ENCODE data around the gene OTX1.
A peak's percentile ranks its signal among the peaks of the same experiment; 100 is the strongest.
"Not testable (repeated sequence)": the region's sequence is repeated elsewhere in the genome, so short reads cannot be mapped to it uniquely, and the experiment has no call there.

The OTX1 gene

DNA sequence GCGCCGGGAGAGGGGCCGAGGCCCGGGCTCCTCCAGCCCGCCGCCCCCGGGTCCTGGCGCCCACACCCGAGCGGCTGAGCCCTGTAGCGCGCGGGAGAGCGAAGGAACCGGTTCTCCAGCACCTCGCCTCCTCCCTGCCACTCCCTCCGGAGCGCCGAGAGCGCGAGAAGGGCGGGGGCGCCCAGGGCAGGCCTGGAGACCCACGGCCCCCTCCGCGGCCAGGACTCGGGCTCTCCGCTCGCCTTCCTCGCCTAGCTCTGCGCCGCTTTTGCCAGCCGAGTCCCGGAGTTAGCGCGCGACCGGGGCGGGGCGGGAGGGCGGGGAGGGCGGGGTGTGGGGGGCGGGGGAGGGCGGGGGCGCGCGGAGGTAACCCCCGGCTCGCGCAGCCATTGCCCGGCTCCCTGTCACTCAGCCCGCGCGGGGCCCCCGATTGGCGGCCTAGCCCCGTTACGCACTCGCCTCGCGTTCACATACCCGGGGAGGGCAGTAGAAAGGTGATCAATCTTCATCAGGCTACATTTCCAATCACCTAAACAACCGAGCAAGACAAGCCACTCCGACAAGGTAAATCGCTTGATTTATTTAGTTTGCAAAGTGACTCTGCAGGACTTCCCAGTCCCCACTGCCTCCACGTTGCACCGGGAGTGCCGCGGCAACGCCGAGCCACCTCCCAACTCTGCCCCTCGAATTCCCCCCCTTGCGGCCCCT, at the start of gene OTX1:
Gene OTX1 (plus strand): TSS at position 497 of the 708 bp plus-strand sequence. CDS start 2,161 bp downstream, outside the sequence.
- ATAC-seq (peak; percentile 76), DNase-seq (peak; percentile 73 to 77)
- peaks cover 87% of the 10 kb centered on the region for H3K4me1 Mint-ChIP-seq
- H3K27me3 Mint-ChIP-seq: peaks cover 98% of the 10 kb centered on the region
- H3K9me3 Mint-ChIP-seq: no peaks in the 10 kb centered on the region
- H3K27ac Mint-ChIP-seq: peak within 1 kb of the TSS in 1 of 2 donors; percentile 42
- peak within 1 kb of the TSS; percentile 91 to 94 for H3K4me3 Mint-ChIP-seq

DNA sequence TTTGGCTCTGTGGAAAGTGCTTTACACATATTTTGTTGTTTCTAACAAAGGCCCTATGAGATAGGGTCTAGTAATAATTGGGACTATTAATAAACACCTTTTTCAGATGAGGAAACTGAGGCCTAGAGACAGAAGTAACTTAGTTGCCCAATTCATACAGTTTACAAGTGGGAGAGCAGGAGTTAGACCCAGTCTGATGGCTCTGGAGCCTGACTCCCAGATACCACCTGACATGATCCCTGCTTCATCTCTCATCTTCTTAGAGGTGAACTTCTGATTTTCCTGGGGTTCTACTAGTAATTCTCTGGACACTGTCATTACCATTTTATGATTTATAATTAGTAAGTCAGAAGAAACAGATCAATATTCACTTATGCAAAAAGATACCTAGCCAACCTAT, 49.1 kb upstream of the OTX1 start:
- Mint-ChIP-seq H3K9me3 (no peaks in the 10 kb centered on the region), H3K4me1 (no peaks in the 10 kb centered on the region), H3K27ac (no peak overlapping the region), H3K4me3 (no peak overlapping the region), H3K27me3 (no peaks in the 10 kb centered on the region)
- DNase-seq (no peak), ATAC-seq (no peak)

DNA sequence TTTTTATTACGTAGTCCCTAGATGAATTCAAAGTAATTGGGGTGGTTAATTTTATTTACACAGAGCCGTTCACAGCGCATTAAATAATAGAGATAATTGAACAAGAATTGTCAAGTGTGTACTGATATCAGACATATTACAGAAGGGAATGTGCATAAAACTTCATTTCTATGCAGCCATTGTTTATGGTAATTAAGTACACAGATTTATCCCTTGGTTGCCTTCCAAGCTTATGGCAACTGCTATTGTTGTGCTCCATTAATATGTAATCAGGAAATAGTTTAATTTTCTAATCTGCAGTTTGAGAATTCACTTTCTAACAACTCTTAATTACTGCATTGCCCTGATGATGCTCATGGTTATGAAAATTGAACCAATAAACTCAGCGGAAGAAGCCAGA, 47.3 kb upstream of the OTX1 start:
- no peak for DNase-seq
- ATAC-seq: no peak
- H3K4me3 Mint-ChIP-seq: no peak overlapping the region
- H3K9me3 Mint-ChIP-seq: no peaks in the 10 kb centered on the region
- H3K27me3 Mint-ChIP-seq: no peaks in the 10 kb centered on the region
- H3K27ac Mint-ChIP-seq: no peak overlapping the region
- no peaks in the 10 kb centered on the region for H3K4me1 Mint-ChIP-seq

DNA sequence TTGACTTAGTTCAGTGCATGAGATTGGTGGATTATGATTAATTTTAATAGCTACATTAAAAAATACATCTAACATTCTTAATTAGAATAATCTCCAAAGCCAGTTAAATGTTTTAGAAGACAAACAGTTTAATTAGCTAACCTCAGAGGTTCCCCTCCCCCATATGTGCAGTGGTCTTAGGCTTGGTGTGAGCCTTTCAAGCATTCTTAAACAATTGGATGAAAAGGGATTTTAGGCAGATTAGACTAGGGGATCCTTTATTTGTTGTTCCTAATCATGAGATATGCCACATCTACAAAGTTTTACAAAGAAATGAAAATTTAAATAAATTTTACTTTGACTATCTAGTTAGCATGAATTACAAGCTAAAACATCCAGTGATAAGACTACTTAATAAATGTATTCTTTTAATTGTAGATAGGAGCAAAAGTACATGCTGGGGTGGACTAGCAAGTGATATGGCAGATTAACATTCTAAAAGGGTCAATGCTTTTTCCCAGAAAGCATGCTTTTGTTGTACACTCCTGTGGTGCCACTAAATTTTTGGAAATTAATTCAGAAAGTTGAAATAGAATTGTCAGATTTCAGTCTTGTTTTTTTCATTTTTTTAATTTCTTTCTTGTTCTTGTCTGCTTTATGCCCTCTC, 42.7 kb upstream of the OTX1 start:
- H3K4me3 Mint-ChIP-seq: no peak overlapping the region
- H3K9me3 Mint-ChIP-seq: no peaks in the 10 kb centered on the region
- ATAC-seq (no peak), DNase-seq (no peak)
- H3K27me3 Mint-ChIP-seq: no peaks in the 10 kb centered on the region
- H3K27ac Mint-ChIP-seq: no peak overlapping the region
- no peaks in the 10 kb centered on the region for H3K4me1 Mint-ChIP-seq

DNA sequence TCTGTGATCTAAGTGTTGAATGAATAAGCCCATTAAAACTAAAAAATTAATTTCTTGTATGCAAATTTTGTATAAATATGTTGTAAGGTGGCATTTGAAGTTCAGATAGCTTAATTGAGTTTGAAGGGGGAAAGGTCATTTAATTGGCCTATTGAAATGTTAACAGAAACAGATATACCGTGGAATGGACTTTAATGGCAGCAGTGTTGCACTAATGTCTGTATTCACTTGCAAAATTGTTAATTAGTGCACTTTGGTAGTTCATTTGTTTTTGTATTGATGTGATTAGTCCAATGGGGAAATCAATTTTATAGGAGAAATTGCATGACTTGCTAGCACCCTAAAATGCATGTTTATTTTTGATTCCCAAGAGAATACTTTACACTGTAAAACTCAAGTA, 41.8 kb upstream of the OTX1 start:
- no peaks in the 10 kb centered on the region for H3K4me1 Mint-ChIP-seq
- no peak for ATAC-seq

DNA sequence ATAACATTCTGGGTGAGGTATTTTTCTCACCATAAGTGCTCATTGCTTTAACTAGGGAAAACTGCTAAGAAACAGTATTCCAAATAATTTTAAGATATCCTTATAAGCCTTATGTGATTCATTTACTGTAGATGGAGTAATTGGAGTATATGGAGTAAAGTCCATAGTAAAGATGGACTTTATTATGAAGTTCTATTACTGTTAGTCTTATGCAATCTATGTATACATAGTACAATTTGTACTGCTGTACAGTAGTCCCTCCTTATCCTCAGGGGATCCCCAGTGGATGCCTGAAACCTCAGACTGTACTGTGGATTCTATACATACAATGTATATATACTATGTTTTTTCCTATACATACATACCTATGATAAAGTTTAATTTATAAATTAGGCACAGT, 41.1 kb upstream of the OTX1 start:
- Mint-ChIP-seq H3K27ac (no peak overlapping the region), H3K27me3 (no peaks in the 10 kb centered on the region), H3K4me3 (no peak overlapping the region), H3K9me3 (no peaks in the 10 kb centered on the region), H3K4me1 (no peaks in the 10 kb centered on the region)
- DNase-seq (no peak), ATAC-seq (no peak)

More for the DNA sequence above, 41.8 kb upstream of the OTX1 start:
- Mint-ChIP-seq H3K27ac (no peak overlapping the region), H3K27me3 (no peaks in the 10 kb centered on the region), H3K4me3 (no peak overlapping the region), H3K9me3 (no peaks in the 10 kb centered on the region)
- no peak for DNase-seq

DNA sequence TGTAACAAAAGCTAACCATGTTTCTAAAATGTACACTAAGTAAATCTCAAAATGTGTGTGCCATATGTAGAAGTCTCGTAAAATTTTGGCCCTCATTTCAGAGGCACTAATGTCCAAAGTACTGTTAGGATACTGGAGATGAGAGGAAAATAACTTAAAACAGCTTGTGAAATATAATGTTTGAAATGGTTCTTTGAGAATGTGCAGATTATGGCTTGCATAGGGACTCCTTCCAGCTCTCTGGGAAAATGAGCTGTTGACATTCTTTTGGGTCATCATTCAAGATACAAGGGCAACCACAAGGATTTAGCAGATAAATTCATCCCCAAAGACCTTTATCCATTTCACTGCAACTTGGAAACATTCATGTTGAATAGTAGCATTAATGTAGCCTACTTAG, 38.1 kb upstream of the OTX1 start:
- H3K27ac Mint-ChIP-seq: no peak overlapping the region
- no peaks in the 10 kb centered on the region for H3K27me3 Mint-ChIP-seq
- H3K4me1 Mint-ChIP-seq: no peaks in the 10 kb centered on the region
- no peak for DNase-seq
- no peak for ATAC-seq
- H3K9me3 Mint-ChIP-seq: no peaks in the 10 kb centered on the region
- H3K4me3 Mint-ChIP-seq: no peak overlapping the region

DNA sequence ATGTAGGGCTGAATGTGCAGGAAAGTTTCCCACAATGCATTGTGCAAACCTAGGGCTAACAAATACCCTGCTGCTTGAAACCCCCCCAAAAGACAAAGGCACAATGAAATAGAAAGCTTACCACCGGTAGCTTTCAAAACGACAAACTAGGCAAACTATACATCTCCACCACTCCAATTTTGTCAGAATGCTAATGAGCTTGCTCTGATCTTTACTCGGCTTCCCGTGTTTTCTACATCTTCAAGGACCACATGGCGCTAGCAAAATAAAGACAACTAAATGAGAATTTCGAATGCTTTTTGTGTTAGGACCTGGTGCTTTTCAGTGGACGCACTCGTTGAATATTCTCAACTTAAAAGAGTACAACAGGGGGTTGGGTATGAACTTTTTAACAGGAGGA, 37.2 kb upstream of the OTX1 start:
- no peak overlapping the region for H3K27ac Mint-ChIP-seq
- H3K27me3 Mint-ChIP-seq: no peaks in the 10 kb centered on the region
- DNase-seq (no peak), ATAC-seq (no peak)
- no peaks in the 10 kb centered on the region for H3K4me1 Mint-ChIP-seq
- H3K4me3 Mint-ChIP-seq: no peak overlapping the region
- H3K9me3 Mint-ChIP-seq: no peaks in the 10 kb centered on the region

DNA sequence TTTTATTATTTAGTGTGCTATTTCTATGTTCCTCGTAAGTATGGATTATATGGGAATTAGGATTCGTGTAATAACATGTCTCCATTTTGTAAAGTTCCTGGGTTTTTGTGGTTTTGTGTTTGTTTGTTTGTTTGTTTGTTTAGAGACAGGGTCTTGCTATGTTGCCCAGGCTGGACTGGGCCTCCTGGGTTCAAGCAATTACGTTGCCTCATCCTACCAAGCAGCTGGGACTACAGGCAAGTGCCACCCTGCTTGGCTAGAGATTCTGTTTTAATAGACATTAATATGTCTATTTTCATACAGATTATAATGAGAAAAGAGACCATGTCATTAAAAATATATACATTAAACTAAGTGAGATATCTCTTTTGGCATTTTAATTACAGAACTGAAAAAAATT, 35.2 kb upstream of the OTX1 start:
- Mint-ChIP-seq H3K27ac (no peak overlapping the region), H3K27me3 (no peaks in the 10 kb centered on the region), H3K4me3 (no peak overlapping the region), H3K9me3 (no peaks in the 10 kb centered on the region), H3K4me1 (no peaks in the 10 kb centered on the region)
- ATAC-seq: no peak
- DNase-seq: no peak

DNA sequence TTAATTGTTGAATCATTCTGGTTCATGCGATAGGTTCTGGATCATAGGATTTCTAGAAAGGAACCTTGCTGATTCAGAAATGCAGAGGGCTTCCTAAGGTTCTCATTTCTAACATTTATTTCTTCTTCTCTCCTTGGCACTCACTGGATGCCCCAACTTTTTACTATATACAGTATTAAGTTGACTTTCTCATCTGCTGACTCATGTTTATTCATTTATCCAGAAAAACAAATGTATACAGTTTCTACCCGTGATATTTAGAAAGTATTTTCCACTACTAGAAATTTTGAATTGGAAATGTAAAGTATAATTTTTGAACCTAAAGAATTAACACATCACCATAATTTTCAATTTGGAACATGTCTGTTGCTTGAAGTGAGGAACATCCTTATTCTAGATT, 32.2 kb upstream of the OTX1 start:
- no peaks in the 10 kb centered on the region for H3K4me1 Mint-ChIP-seq
- DNase-seq (no peak), ATAC-seq (no peak)
- no peaks in the 10 kb centered on the region for H3K9me3 Mint-ChIP-seq
- H3K4me3 Mint-ChIP-seq: no peak overlapping the region
- no peaks in the 10 kb centered on the region for H3K27me3 Mint-ChIP-seq
- no peak overlapping the region for H3K27ac Mint-ChIP-seq

DNA sequence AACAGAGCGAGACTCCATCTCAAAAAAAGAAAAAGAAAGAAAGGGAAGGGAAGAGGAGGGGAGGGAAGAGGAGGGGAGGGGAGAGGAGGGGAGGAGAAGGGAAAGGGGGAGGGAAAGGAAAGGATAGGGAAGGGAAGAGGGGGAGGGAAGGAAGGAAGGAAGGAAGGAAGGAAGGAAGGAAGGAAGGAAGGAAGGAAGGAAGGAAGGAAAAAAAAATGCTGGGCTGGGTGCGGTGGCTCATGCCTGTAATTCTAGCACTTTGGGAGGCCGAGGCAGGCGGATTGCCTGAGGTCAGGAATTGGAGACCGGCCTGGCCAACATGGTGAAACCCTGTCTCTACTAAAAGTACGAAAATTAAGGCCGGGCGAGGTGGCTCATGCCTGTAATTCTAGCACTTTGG, 30.9 kb upstream of the OTX1 start:
- DNase-seq: not testable (repeated sequence)

DNA sequence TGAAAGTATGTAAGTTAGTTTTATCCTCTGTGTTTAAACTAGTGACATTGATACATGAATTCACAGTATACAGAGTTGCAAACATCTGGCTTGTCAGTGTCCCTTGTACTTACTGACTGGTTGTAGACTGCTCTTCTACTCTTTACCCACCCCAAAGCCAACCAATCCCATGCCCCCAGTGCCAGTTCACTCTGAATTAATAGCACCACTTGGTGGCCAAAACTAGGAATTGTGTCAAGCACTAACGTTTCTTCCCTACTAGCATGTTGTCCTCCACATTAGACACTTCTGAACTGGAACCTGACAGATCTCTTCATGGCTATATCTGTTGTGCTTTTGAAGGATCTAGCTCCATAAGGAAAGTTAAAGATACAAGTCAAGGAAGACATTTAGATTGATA, 27.2 kb upstream of the OTX1 start:
- no peak for DNase-seq
- no peaks in the 10 kb centered on the region for H3K27me3 Mint-ChIP-seq
- H3K27ac Mint-ChIP-seq: no peak overlapping the region
- no peaks in the 10 kb centered on the region for H3K4me1 Mint-ChIP-seq
- H3K9me3 Mint-ChIP-seq: no peaks in the 10 kb centered on the region
- H3K4me3 Mint-ChIP-seq: no peak overlapping the region
- ATAC-seq: no peak

More for the DNA sequence above, 30.9 kb upstream of the OTX1 start:
- H3K27me3 Mint-ChIP-seq, H3K27ac Mint-ChIP-seq, H3K4me3 Mint-ChIP-seq, ATAC-seq, H3K4me1 Mint-ChIP-seq, H3K9me3 Mint-ChIP-seq: not testable (repeated sequence)

DNA sequence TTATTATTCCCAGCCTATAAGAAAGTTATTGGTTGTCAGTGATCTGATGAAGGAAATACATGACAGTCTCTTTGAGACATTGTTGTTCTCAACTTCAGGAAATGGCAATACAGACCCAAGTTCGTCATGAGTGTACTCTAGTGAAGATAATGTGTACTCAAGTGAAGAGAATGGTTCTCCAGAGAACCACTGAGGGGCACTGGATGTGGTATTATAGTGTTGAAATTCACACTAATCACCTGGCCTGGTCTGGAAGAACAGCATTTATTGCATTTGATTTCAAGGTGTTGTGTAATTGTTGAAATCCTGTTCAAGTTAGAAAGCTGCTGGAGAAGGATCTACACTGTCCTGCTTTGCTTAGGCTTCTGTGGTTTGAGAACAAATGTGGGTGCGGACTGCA, 23.4 kb upstream of the OTX1 start:
- Mint-ChIP-seq H3K4me1 (no peaks in the 10 kb centered on the region), H3K27me3 (no peaks in the 10 kb centered on the region), H3K4me3 (no peak overlapping the region), H3K9me3 (no peaks in the 10 kb centered on the region), H3K27ac (no peak overlapping the region)
- ATAC-seq: no peak
- DNase-seq: no peak

DNA sequence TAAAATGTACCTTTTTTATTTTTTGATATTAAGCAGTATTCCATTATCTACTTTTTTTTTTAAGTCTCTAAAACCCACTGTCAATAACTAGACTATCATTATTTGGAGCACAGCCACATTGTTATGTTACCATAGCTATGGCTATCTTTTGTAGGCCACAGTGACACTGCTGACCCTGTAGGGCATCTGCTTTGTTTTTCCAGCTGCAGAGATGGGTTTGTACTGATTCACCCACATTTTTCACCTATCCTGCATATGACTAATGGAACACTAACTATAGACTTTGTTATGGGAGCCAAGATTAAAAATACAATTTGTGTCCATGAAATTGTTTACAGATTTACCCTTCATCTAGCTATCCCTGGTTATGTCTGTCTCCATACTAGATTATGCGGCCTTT, 21.6 kb upstream of the OTX1 start:
- ATAC-seq (no peak), DNase-seq (no peak)
- Mint-ChIP-seq H3K4me1 (no peaks in the 10 kb centered on the region), H3K27ac (no peak overlapping the region), H3K4me3 (no peak overlapping the region), H3K9me3 (no peaks in the 10 kb centered on the region), H3K27me3 (no peaks in the 10 kb centered on the region)

DNA sequence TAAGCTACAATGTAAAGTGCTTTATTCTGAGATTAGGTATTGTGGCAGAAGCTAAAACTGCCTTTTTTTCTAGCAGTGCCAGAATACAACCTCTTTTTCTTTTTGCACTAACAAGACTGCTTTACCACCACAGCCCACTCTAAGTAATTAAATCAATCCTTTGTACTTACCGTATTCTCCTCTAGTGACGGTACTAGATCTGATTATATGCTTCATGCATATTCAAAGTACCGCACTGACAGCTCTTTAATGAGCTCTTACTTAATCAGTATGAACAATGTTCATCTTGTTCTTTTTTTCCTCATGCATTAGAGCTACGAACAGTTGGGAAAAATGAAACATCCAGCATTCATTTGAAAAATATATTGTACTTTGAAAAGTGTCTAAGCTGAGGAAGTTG, 16.1 kb upstream of the OTX1 start:
- no peak overlapping the region for H3K4me3 Mint-ChIP-seq
- no peak overlapping the region for H3K27ac Mint-ChIP-seq
- no peak for DNase-seq
- H3K9me3 Mint-ChIP-seq: no peaks in the 10 kb centered on the region
- H3K4me1 Mint-ChIP-seq: no peaks in the 10 kb centered on the region
- H3K27me3 Mint-ChIP-seq: no peaks in the 10 kb centered on the region
- no peak for ATAC-seq

DNA sequence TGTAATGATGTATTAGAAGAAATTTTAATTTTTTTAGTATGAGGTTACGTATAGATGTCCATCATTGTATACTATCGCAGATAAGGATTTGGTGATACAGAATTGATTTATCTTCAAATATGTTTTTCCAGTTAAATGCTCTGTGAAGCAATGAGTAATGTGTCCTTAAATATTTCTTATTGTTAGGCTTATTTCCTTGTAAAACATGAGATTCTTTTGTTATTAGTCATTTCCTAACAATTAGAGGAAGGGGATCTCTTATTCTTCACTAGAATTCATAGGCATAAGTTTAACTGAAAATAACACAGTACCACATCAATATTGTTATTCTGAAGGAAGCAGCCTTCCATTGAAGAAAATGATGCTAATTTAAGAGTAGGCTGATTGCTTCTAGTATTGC, 15.5 kb upstream of the OTX1 start:
- no peak overlapping the region for H3K27ac Mint-ChIP-seq
- no peaks in the 10 kb centered on the region for H3K27me3 Mint-ChIP-seq
- DNase-seq (no peak), ATAC-seq (no peak)
- H3K4me3 Mint-ChIP-seq: no peak overlapping the region
- H3K9me3 Mint-ChIP-seq: no peaks in the 10 kb centered on the region
- no peaks in the 10 kb centered on the region for H3K4me1 Mint-ChIP-seq

DNA sequence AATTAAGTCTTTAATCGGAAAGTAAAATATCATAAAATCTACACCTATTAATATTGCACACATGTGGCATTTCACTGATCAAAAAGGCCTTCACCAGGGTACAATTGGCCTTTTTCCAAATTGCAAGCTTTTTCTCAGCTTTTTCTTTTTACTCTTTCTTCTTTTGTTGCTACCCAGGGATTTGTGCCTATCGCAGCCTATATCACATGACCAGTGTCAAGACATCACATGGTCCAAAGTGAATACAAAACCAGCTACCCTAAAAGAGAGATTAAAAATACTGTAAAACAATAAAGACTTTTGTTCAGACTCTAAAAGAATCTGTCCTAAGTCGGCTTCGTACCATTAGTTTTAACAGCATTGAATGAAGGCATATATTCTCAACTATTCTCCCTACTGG, 15.0 kb upstream of the OTX1 start:
- no peak for DNase-seq
- H3K4me1 Mint-ChIP-seq: no peaks in the 10 kb centered on the region
- H3K27ac Mint-ChIP-seq: no peak overlapping the region
- H3K4me3 Mint-ChIP-seq: no peak overlapping the region
- ATAC-seq: no peak
- no peaks in the 10 kb centered on the region for H3K27me3 Mint-ChIP-seq
- H3K9me3 Mint-ChIP-seq: no peaks in the 10 kb centered on the region

Measured in stimulated activated naive CD8-positive, alpha-beta T cell treated with anti-CD3 and anti-CD28 coated beads, Interleukin-15, amount 100 ng/mL, for 72 hours (primary cell).